WTC11 (cell line): ENCODE results near the gene THSD4. TPM values are rescaled to one million over a fixed set of nuclear protein-coding genes. Genes with fewer than 3 reads are reported as not detected.

Experiments used
- ATAC-seq: fragments of 200-7000 bp; cut with Tn5 transposase; 2 replicates; pipeline ENCODE4 v1.10.0; 2021; ENCODE audit warnings: mild to moderate bottlenecking, moderate library complexity
- CTCF ChIA-PET: fragments of 300-600 bp; sonication (Branson Sonifier 250); formaldehyde crosslinking; loops from one replicate; lab custom pipeline; 2021; ENCODE audit warnings: antibody characterized with exemption; lab: Charles Lee
- POLR2A ChIA-PET: fragments of 350-600 bp; sonication (Branson Sonifier 250); formaldehyde crosslinking; loops from one replicate; lab custom pipeline; 2021; ENCODE audit warnings: antibody characterized with exemption; lab: Charles Lee
- DNase-seq: peaks from one replicate; pipeline ENCODE4 v3.0.0; 2021; ENCODE audit warnings: low spot score
- H3K27ac Mint-ChIP-seq: 2 replicates; pipeline ENCODE4 v1.8.0; 2021; ENCODE audit warnings: mixed read lengths
- H3K27me3 Mint-ChIP-seq: 2 replicates; pipeline ENCODE4 v1.8.0; 2021; ENCODE audit warnings: low read depth, mild to moderate bottlenecking, moderate library complexity, mixed read lengths
- H3K36me3 Mint-ChIP-seq: 2 replicates; pipeline ENCODE4 v1.8.0; 2021; ENCODE audit warnings: mixed read lengths
- H3K4me1 Mint-ChIP-seq: 2 replicates; pipeline ENCODE4 v1.8.0; 2022; ENCODE audit warnings: mixed read lengths
- H3K4me3 Mint-ChIP-seq: 2 replicates; pipeline ENCODE4 v1.8.0; 2021; ENCODE audit warnings: mild to moderate bottlenecking, moderate library complexity, mixed read lengths
- H3K9me3 Mint-ChIP-seq: 2 replicates; pipeline ENCODE4 v1.8.0; 2021; ENCODE audit warnings: mixed read lengths
- ATF6 ChIP-seq: sonication (generic); formaldehyde crosslinking; IDR thresholded peaks from 2 replicates; pipeline ENCODE4 v1.8.1; 2023; ENCODE audit warnings: mild to moderate bottlenecking, missing genetic modification reagents
- CTCF ChIP-seq: fragments of 200-600 bp; IDR thresholded peaks from 2 replicates; pipeline ENCODE4 v1.8.0; 2022; ENCODE audit warnings: antibody characterized with exemption
- E2F5 ChIP-seq: sonication (generic); formaldehyde crosslinking; IDR thresholded peaks from 2 replicates; pipeline ENCODE4 v1.8.1; 2022; ENCODE audit warnings: mild to moderate bottlenecking, moderate library complexity, missing genetic modification reagents
- ELF4 ChIP-seq: sonication (generic); formaldehyde crosslinking; IDR thresholded peaks from 2 replicates; pipeline ENCODE4 v1.8.1; 2022; ENCODE audit warnings: low read depth, mild to moderate bottlenecking, moderate library complexity, missing genetic modification reagents
- FOXK1 ChIP-seq: sonication (generic); formaldehyde crosslinking; IDR thresholded peaks from 2 replicates; pipeline ENCODE4 v1.8.0; 2022; ENCODE audit warnings: mild to moderate bottlenecking, moderate library complexity, missing genetic modification reagents
- IRF1 ChIP-seq: sonication (generic); formaldehyde crosslinking; IDR thresholded peaks from 2 replicates; pipeline ENCODE4 v1.8.0; 2023; ENCODE audit warnings: missing genetic modification reagents
- MAX ChIP-seq: sonication (generic); formaldehyde crosslinking; IDR thresholded peaks from 2 replicates; pipeline ENCODE4 v1.8.0; 2022; ENCODE audit warnings: mild to moderate bottlenecking, missing genetic modification reagents
- MXD4 ChIP-seq: fragments of 250-450 bp; sonication (Bioruptor Pico); IDR thresholded peaks from 2 replicates; pipeline ENCODE4 v1.8.0; 2021; ENCODE audit warnings: mild to moderate bottlenecking, moderate library complexity, borderline replicate concordance
- NFYB ChIP-seq: sonication (generic); formaldehyde crosslinking; conservative IDR thresholded peaks from 2 replicates; pipeline ENCODE4 v1.8.0; 2022; ENCODE audit warnings: low read depth, missing genetic modification reagents
- PRDM15 ChIP-seq: sonication (generic); formaldehyde crosslinking; IDR thresholded peaks from 2 replicates; pipeline ENCODE4 v1.8.0; 2022; ENCODE audit warnings: missing genetic modification reagents
- SMAD3 ChIP-seq: sonication (generic); formaldehyde crosslinking; IDR thresholded peaks from 2 replicates; pipeline ENCODE4 v1.8.0; 2022; ENCODE audit warnings: missing genetic modification reagents, mild to moderate bottlenecking, borderline replicate concordance
- SOX15 ChIP-seq: fragments of 250-450 bp; sonication (Bioruptor Pico); IDR thresholded peaks from 2 replicates; pipeline ENCODE4 v1.9.0; 2021; ENCODE audit warnings: mild to moderate bottlenecking
- TCF7 ChIP-seq: sonication (generic); formaldehyde crosslinking; IDR thresholded peaks from 2 replicates; pipeline ENCODE4 v1.8.0; 2022; ENCODE audit warnings: mild to moderate bottlenecking, low read depth, missing genetic modification reagents, moderate library complexity
- TEAD1 ChIP-seq: sonication (generic); formaldehyde crosslinking; IDR thresholded peaks from 2 replicates; pipeline ENCODE4 v1.8.0; 2022; ENCODE audit warnings: mild to moderate bottlenecking, missing genetic modification reagents
- TP53 ChIP-seq: sonication (generic); formaldehyde crosslinking; IDR thresholded peaks from 2 replicates; pipeline ENCODE4 v1.8.1; 2023; ENCODE audit warnings: mild to moderate bottlenecking, missing genetic modification reagents
- ZMAT4 ChIP-seq: fragments of 250-450 bp; sonication (Bioruptor Pico); IDR thresholded peaks from 2 replicates; pipeline ENCODE4 v1.9.0; 2021; ENCODE audit warnings: mild to moderate bottlenecking
- ZNF671 ChIP-seq: fragments of 250-450 bp; sonication (Bioruptor Pico); IDR thresholded peaks from 2 replicates; pipeline ENCODE4 v1.8.0; 2021; ENCODE audit warnings: mild to moderate bottlenecking
- total RNA-seq: library from RNA; stranded (reverse); gene quantifications from 3 replicates; pipeline ENCODE4 v1.2.3, GENCODE V29; 2021

The THSD4 gene
- total RNA-seq, 1 experiment from 2014 or later = 7.8 TPM

- H3K4me1 Mint-ChIP-seq = peaks cover 20% of the 10 kb centered on the region
- ATAC-seq = no peak
- no peak for DNase-seq
- CTCF ChIA-PET = no interaction called here
- POLR2A ChIA-PET = interaction anchor here (0.6 kb wide), 1 partner anchor 10 kb away, joined by 4 read pairs; no protein-coding TSS in a partner anchor
- no peaks in the 10 kb centered on the region for H3K27me3 Mint-ChIP-seq
- H3K9me3 Mint-ChIP-seq = no peaks in the 10 kb centered on the region
- no peak overlapping the region for H3K4me3 Mint-ChIP-seq
- TF ChIP-seq ATF6 = no peak
- TF ChIP-seq IRF1 = no peak
- TF ChIP-seq, all 79 proteins: peak for 0
- Mint-ChIP-seq H3K36me3 (no peaks in the 10 kb centered on the region), H3K27ac (0 out of 2 replicates have a peak overlapping the region, but pooled peaks have one; percentile 26)
Observed at GRCh38 chr15:71329497-71330260, 214.4 kb downstream of the THSD4 start.

GRCh38 chr15:71330638-71331162, 215.4 kb downstream of the THSD4 start:
- Mint-ChIP-seq H3K27ac (peak overlapping the region; percentile 53; the same call in 1 of the 2 replicates), H3K4me1 (peaks cover 23% of the 10 kb centered on the region), H3K4me3 (no peak overlapping the region), H3K36me3 (no peaks in the 10 kb centered on the region), H3K9me3 (no peaks in the 10 kb centered on the region)
- DNase-seq (no peak), ATAC-seq (no peak)
- POLR2A ChIA-PET = no interaction called here
- CTCF ChIA-PET = no interaction called here
- TF ChIP-seq ZNF671 (no peak), ZMAT4 (no peak), CTCF (no peak), MXD4 (CRISPR knock-in tag) (no peak), MAX (CRISPR knock-in tag) (no peak), ELF4 (CRISPR knock-in tag) (no peak)
- TF ChIP-seq, all 79 proteins: peak for 0
- H3K27me3 Mint-ChIP-seq = no peaks in the 10 kb centered on the region

- POLR2A ChIA-PET = no interaction called here
- peak overlapping the region; percentile 53; the same call in 1 of the 2 replicates for H3K27ac Mint-ChIP-seq
- no peak for DNase-seq
- no peak for TF ChIP-seq TP53 (CRISPR knock-in tag)
- TF ChIP-seq NFYB (CRISPR knock-in tag) = no peak
- no peak for TF ChIP-seq TCF7 (CRISPR knock-in tag)
- no peak for TF ChIP-seq TEAD1
- no peak for TF ChIP-seq SOX15 (CRISPR knock-in tag)
- no peak for TF ChIP-seq SMAD3 (CRISPR knock-in tag)
- TF ChIP-seq FOXK1 (CRISPR knock-in tag) = no peak
- no peak for TF ChIP-seq E2F5 (CRISPR knock-in tag)
- no peak for TF ChIP-seq IRF1
- TF ChIP-seq PRDM15 (CRISPR knock-in tag) = no peak
- TF ChIP-seq, all 79 proteins: peak for 0
- CTCF ChIA-PET = no interaction called here
- H3K4me1 Mint-ChIP-seq = peaks cover 28% of the 10 kb centered on the region
- no peaks in the 10 kb centered on the region for H3K9me3 Mint-ChIP-seq
- no peaks in the 10 kb centered on the region for H3K36me3 Mint-ChIP-seq
- no peak overlapping the region for H3K4me3 Mint-ChIP-seq
- no peaks in the 10 kb centered on the region for H3K27me3 Mint-ChIP-seq
- no peak for ATAC-seq
Observed at GRCh38 chr15:71331173-71331572, 215.9 kb downstream of the THSD4 start.
